Stimulated activated CD4-positive, alpha-beta T cell treated with anti-CD3 and anti-CD28 coated beads, Interleukin-12 subunit alpha, Interleukin-12 subunit beta, amount 100 ng/mL, for 4 hours (primary cell): ENCODE measurements around the gene ITPR1.

Experiments used
- DNase-seq: peaks from one replicate; pipeline ENCODE4 v3.0.0-alpha.2; 2020

The ITPR1 gene

DNA sequence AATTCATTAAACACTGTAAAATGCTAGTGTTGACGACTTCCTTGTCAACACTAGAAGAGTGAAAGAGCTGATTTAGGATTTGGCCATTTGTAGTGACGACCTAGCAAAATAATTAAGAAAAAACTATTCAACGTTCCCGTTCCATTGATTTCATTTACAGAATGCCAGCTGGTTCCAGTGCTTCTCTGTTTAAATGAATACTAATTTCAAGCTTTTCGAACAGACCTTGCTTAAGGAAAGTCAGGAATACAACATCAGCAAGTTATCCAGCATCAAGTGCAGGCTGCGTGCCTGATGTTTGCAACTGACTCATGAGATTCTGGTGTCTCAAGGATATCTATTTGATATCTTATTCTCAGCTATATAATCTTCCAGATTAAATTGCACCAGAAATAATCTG is 387.7 kb downstream of the ITPR1 start:
- DNase-seq, result no peak

GRCh38 chr3:4882548-4882947 is 389.4 kb downstream of the ITPR1 start:
- no peak for DNase-seq

DNA sequence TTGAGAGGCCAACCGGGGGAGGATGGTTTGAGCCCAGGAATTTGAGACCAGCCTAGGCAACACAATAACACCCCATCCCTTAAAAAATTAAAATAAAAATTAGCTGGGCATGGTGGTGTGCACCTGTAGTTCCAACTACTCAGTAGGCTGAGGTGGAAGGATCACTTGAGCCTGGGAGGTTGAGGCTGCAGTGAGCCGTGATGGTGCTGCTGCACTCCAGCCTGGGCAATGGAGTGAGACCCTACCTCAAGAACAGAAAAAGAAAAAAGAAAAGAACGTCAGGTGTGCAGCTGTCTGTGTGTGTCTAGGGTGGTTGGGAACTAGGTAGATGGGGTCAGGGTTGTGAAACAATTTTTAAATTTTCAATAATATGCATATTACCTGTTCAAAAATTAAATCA is 389.9 kb downstream of the ITPR1 start:
- no peak for DNase-seq

GRCh38 chr3:4884888-4885287 is 391.7 kb downstream of the ITPR1 start:
- DNase-seq, result no peak

DNA sequence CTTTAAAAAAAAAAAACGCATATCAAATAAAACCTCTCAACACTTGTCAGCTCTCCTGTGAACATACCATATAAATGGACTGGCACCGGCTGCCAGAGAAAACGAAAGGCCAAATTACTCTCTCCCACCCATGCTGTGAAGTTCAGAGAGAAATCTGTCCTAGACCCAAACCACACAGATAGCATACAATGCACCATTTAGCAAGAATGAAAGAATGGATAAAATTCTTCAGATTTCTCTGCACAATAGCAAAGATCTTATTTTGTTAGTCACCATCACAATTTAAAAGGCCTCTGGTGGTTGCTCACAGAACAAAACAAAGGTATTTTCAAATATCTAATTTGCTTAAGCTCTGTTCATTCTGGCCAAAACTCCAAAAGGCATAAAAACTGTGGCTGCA is 392.2 kb downstream of the ITPR1 start:
- DNase-seq, result no peak

DNA sequence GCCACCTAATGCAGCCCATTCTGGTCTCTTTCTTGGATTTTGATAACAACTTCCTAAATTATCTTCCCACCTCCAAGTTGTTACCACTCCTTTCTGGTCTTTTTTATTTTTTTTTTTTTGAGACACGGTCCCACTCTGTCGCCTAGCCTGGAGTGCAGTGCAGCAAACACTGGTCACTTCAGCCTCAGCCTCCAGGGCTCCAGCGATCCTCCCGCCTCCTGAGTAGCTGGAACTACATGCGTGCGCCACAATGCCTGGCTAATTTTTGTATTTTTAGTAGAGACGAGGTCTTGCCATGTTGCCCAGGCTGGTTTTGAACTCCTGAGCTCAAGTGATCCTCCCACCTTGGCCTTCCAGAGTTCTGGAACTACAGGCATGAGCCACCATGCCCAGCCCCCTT is 393.3 kb downstream of the ITPR1 start:
- no peak for DNase-seq

DNA sequence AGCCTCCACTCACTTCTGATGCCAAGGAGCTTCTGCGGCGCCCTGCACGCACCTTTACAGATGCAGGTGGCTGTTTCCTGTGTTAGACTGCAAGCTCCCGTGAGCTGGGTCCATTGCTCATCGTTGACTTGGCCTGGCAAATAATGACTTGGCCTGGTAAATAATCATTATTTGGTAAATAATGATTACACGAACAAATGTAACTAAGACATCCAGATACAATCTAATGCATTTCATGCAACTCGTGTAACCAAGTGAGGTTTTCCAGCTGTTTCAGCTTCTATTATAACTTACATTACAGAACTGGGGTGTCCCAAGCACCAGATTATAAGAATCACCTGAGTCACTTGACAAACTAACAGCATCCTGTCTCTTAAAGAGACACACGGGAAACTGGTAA is 394.0 kb downstream of the ITPR1 start:
- DNase-seq, result no peak

DNA sequence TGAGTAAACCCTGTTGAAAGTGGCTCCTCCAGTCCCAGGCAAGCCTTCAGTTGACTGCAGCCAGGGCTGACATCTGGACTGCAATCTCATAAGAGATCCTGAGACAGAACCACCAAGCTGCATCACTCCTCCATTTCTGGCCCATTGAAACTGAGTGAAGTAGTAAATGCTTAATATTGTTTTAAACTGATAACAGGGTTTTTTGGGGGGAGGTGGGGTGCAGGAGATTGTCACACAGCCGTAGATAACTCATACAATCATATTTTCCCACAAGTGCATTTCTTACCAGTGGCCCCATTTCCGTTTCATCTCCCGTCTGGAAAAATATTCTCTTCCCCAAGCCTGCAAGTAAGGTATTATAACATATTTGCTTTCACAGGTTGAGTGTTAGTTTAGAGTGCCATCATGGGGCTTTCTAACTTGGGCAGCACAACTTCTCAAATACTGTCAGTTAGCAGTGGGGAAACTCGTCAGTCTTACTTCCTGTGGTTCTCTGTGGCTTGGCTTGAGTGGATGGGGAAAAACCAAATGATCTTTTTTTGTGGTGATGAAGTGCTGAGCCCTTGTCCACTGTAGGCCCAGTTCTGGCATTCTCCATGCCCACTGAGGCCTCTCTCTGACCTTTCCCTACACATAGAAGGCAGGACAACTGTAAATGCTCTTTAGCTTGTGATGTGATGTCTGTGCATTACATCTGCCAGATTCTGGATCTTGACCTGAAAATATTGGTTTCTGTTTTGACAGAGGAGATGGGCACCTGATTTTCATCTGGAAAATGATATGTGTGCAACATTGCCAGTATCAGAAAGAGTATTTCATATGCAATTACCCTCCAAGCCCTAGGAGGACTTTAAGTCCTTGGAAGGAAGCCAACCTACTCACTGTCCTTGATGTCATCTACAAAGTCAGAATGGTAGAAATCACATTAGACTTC is 396.0 kb downstream of the ITPR1 start:
- no peak for DNase-seq

- DNase-seq, result no peak
These were observed 396.7 kb downstream of the ITPR1 start for GRCh38 chr3:4889896-4890295.

GRCh38 chr3:4894891-4895530 is 401.9 kb downstream of the ITPR1 start:
- DNase-seq, result no peak

DNA sequence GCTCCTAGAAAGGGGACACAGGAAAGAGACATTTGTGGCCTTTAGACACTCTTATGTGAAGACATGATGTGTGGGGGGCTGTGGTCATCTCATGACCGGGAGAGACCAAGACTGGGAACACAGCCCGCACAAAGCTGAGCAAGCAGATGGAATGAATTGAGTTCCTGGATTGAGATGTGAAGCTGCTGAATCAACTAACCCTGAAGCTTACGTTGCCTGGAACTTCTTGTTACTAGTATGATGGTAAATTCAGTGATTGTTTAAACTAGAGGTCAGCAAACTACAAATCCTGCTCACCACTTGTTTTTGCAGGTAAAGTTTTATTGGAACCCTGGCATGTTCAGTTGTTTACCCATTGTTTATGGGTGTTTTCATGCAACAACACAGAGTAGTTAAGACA is 402.7 kb downstream of the ITPR1 start:
- DNase-seq, result no peak
